Keratinocyte (primary cell): ENCODE measurements around the gene URB2. TPM values are rescaled to one million over a fixed set of nuclear protein-coding genes. Genes with fewer than 3 reads are reported as not detected.

Source experiments
- DNase-seq: peaks from one replicate; pipeline ENCODE4 v3.0.0-alpha.2; 2011; ENCODE audit warnings: low read depth, missing footprints, low spot score
- FAIRE-seq: peaks from 2 replicates; lab custom pipeline; 2011; peaks lifted over from hg19 to GRCh38; lab: Jason Lieb, UNC
- H2AFZ ChIP-seq: 2 replicates; pipeline ENCODE4 v1.6.0; 2012; ENCODE audit warnings: low read length, control low read depth, inconsistent platforms; ENCODE audit not compliant: control insufficient read depth
- H3K27ac ChIP-seq: 2 replicates; pipeline ENCODE4 v1.5.1; 2011; ENCODE audit warnings: low read length; ENCODE audit not compliant: control insufficient read depth, insufficient read depth
- H3K27me3 ChIP-seq: 3 replicates; pipeline ENCODE4 v1.6.0; 2011; ENCODE audit warnings: low read length; ENCODE audit not compliant: control insufficient read depth, insufficient read depth; ENCODE audit errors: extremely low read depth
- H3K36me3 ChIP-seq, 2 experiments: 2 replicates in 1 of 2; 3 replicates in 1 of 2; pipeline ENCODE4 v1.5.1; 2011; ENCODE audit warnings: low read length in 2 of 2, mild to moderate bottlenecking in 1 of 2; ENCODE audit not compliant: control insufficient read depth in 2 of 2, insufficient read depth in 2 of 2; ENCODE audit errors: extremely low read depth in 1 of 2
- H3K4me1 ChIP-seq: 3 replicates; pipeline ENCODE4 v1.5.1; 2011; ENCODE audit warnings: low read length; ENCODE audit not compliant: control insufficient read depth, insufficient read depth; ENCODE audit errors: extremely low read depth
- H3K4me2 ChIP-seq: 3 replicates; pipeline ENCODE4 v1.6.0; 2011; ENCODE audit warnings: low read depth, low read length; ENCODE audit not compliant: control insufficient read depth, insufficient read depth; ENCODE audit errors: extremely low read depth
- H3K4me3 ChIP-seq, 3 experiments: fragments of 200-600 bp in 1 of 3; sonication (generic) in 1 of 3; 2 replicates in 2 of 3; 3 replicates in 1 of 3; pipeline ENCODE4 v1.5.1; 2011 to 2016; ENCODE audit warnings: low read length in 3 of 3, mild to moderate bottlenecking in 3 of 3, control low read depth in 2 of 3, inconsistent platforms in 1 of 3, low read depth in 1 of 3, mixed read lengths in 1 of 3, mixed run types in 1 of 3, moderate library complexity in 1 of 3; ENCODE audit not compliant: control insufficient read depth in 2 of 3, insufficient read depth in 2 of 3; ENCODE audit errors: extremely low read depth in 1 of 3
- H3K79me2 ChIP-seq: 2 replicates; pipeline ENCODE4 v1.6.0; 2012; ENCODE audit warnings: low read length; ENCODE audit not compliant: control insufficient read depth, insufficient read depth
- H3K9ac ChIP-seq: 3 replicates; pipeline ENCODE4 v1.6.0; 2011; ENCODE audit warnings: low read length; ENCODE audit not compliant: control insufficient read depth, insufficient read depth; ENCODE audit errors: extremely low read depth
- H3K9me1 ChIP-seq: 3 replicates; pipeline ENCODE4 v1.6.0; 2011; ENCODE audit warnings: low read length; ENCODE audit not compliant: control insufficient read depth, insufficient read depth; ENCODE audit errors: extremely low read depth
- H3K9me3 ChIP-seq: 2 replicates; pipeline ENCODE4 v1.5.1; 2012; ENCODE audit warnings: low read depth, low read length; ENCODE audit not compliant: control insufficient read depth
- H4K20me1 ChIP-seq: 3 replicates; pipeline ENCODE4 v1.6.0; 2011; ENCODE audit warnings: low read length; ENCODE audit not compliant: control insufficient read depth, insufficient read depth; ENCODE audit errors: extremely low read depth
- CTCF ChIP-seq, 3 experiments: IDR thresholded peaks in 1 of 3; conservative IDR thresholded peaks in 1 of 3; optimal IDR thresholded peaks in 1 of 3; 2 replicates in 2 of 3; 3 replicates in 1 of 3; pipeline versions ENCODE3 to v1.5.1; 2011; ENCODE audit warnings: low read length in 3 of 3, mild to moderate bottlenecking in 3 of 3, moderate library complexity in 2 of 3, control low read depth in 1 of 3, inconsistent platforms in 1 of 3; ENCODE audit not compliant: insufficient read depth in 2 of 3; ENCODE audit errors: extremely low read depth in 1 of 3
- EZH2 ChIP-seq: IDR thresholded peaks from one replicate; pipeline ENCODE4 v1.6.1; 2012; ENCODE audit warnings: inconsistent platforms, mild to moderate bottlenecking, low read length, moderate library complexity
- dilution Hi-C: fragments of 300-500 bp; cut with MboI; formaldehyde crosslinking; loops from one replicate; pipeline ENCODE4 v1.7.0; 2020; ENCODE audit warnings: low sequenced_read_pairs; ENCODE audit not compliant: extremely low pct_ligation_motif_present
- polyA plus RNA-seq, 5 experiments: library from polyadenylated mRNA; depleted of rRNA in 3 of 5; stranded (reverse) in 3 of 5; stranded (forward) in 1 of 5; unstranded in 1 of 5; fragments of >200 nt; gene quantifications; 1 replicate in 1 of 5; 2 replicates in 3 of 5; 3 replicates in 1 of 5; pipeline versions ENCODE4 v1.2.1 to v1.2.3, GENCODE V29; 2011 to 2012; ENCODE audit warnings: missing spikeins in 2 of 5, low read depth in 1 of 5, low replicate concordance in 1 of 5

Gene URB2
- polyA plus RNA-seq, 1 donor (not counting 4 experiments of a cell fraction or from before 2014, with no cell fraction given), result 8.5 TPM

DNA sequence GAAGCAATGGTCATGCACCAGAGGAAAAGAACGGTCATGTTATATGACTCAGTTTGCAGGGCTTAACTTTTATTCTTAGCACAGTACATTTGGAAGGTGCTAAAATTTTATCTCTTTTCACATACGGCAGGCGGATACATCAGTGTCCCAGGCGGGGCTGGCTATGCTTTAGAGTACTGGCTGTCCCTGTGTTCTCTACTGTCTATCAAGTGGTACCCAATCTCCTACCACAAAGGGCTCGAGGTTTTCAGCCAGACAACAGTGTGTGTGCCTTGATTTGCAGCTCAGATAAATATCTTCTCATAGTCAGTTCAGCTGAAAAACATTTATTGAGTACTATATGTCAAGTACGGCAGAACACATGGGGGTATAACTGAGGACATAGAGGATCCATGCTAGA lies 65.3 kb downstream of the URB2 start:
- DNase-seq (no peak), FAIRE-seq (no peak)

DNA sequence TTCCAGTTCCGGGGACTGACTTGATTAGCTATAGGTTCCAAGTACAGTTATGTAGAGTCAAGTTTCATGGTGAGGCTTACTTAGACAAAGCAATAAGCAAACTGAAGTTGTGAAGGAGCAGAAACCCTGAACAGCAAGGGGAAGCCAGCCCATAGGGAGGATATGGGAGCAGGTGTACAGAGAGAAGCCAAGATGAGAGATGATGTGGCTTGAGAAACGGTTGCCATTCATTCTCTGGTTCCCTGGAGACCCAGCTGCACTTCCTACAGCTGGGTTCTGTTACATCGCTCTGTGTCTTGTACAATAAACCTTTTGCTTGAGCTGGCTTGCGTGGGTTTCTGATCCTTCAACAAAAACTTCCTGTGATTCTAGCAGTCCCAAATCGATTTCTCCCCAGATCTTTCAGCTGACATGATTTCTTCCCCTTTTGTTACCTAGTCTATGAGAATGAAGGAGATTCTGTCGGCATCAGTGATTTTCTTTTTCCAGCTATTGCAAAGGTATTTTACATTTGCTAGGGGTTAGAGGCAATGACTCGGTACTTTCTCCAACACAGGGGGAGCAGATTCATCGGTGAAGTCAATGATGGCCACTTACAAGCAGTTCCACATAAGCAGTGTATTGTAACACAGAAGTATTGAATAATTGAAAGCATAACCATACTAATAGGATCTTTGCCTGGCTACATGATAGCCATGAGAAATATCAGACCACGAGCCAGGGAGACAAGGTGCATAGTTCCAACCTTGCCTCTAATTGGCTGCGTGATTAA lies 67.3 kb downstream of the URB2 start:
- dilution Hi-C loops, result no loop called here
- no peaks in the 10 kb centered on the region for H3K79me2 ChIP-seq
- no peak overlapping the region for H2AFZ ChIP-seq
- no peaks in the 10 kb centered on the region for H3K27me3 ChIP-seq
- no peaks in the 10 kb centered on the region for H3K4me1 ChIP-seq
- no peaks in the 10 kb centered on the region for H3K9me1 ChIP-seq
- no peaks in the 10 kb centered on the region for H3K9me3 ChIP-seq
- no peak overlapping the region for H3K4me3 ChIP-seq
- FAIRE-seq (no peak), DNase-seq (no peak)
- no peak overlapping the region for H3K27ac ChIP-seq
- no peaks in the 10 kb centered on the region for H3K36me3 ChIP-seq
- H4K20me1 ChIP-seq, result no peaks in the 10 kb centered on the region
- no peak overlapping the region for H3K9ac ChIP-seq
- H3K4me2 ChIP-seq, result no peak overlapping the region
- TF ChIP-seq EZH2 (no peak), CTCF (optimal IDR thresholded peaks at IDR 0.05 in 1 of 3, IDR thresholded peaks at IDR 0.05 in 1 of 3, conservative IDR thresholded peaks at IDR 0.05 in 1 of 3; ENCODE audit: extremely low read depth in 1 of 3, insufficient read depth in 2 of 3, low read length in 3 of 3) (no peak)

More for the DNA sequence above, 65.3 kb downstream of the URB2 start:
- H3K9ac ChIP-seq, result no peak overlapping the region
- no peak overlapping the region for H2AFZ ChIP-seq
- H3K4me1 ChIP-seq, result no peaks in the 10 kb centered on the region
- H3K27me3 ChIP-seq, result no peaks in the 10 kb centered on the region
- H3K36me3 ChIP-seq, result no peaks in the 10 kb centered on the region
- dilution Hi-C loops, result no loop called here
- H3K27ac ChIP-seq, result no peak overlapping the region
- H3K9me3 ChIP-seq, result no peaks in the 10 kb centered on the region
- H3K4me3 ChIP-seq, result no peak overlapping the region
- H3K9me1 ChIP-seq, result no peaks in the 10 kb centered on the region
- no peaks in the 10 kb centered on the region for H4K20me1 ChIP-seq
- no peak overlapping the region for H3K4me2 ChIP-seq
- TF ChIP-seq CTCF (optimal IDR thresholded peaks at IDR 0.05 in 1 of 3, IDR thresholded peaks at IDR 0.05 in 1 of 3, conservative IDR thresholded peaks at IDR 0.05 in 1 of 3; ENCODE audit: extremely low read depth in 1 of 3, insufficient read depth in 2 of 3, low read length in 3 of 3), result no peak
- no peak for TF ChIP-seq EZH2
- no peaks in the 10 kb centered on the region for H3K79me2 ChIP-seq
